ENCODE data around the gene PLEKHA8.

GRCh38 chr7:30032310-30033125, 4.3 kb downstream of the PLEKHA8 start:
- TF ChIP-seq CTCF (IDR thresholded peaks at IDR 0.05) (no peak), POLR2A (IDR thresholded peaks at IDR 0.05) (no peak)

Measured in adrenal gland (tissue), 5 donors.